NOMO-1 treated with dmso at 0.1 percent for 144 hours (cell line): ENCODE results near the gene MARCHF11.
A peak's percentile ranks its signal among the peaks of the same experiment; 100 is the strongest.

Experiments used
- DNase-seq: peaks from one replicate; lab custom pipeline; 2025; ENCODE audit not compliant: unreplicated experiment; lab: John Stamatoyannopoulos, UW

The MARCHF11 gene, protein sequence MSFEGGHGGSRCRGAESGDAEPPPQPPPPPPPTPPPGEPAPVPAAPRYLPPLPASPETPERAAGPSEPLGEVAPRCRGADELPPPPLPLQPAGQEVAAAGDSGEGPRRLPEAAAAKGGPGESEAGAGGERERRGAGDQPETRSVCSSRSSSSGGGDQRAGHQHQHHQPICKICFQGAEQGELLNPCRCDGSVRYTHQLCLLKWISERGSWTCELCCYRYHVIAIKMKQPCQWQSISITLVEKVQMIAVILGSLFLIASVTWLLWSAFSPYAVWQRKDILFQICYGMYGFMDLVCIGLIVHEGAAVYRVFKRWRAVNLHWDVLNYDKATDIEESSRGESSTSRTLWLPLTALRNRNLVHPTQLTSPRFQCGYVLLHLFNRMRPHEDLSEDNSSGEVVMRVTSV

DNA sequence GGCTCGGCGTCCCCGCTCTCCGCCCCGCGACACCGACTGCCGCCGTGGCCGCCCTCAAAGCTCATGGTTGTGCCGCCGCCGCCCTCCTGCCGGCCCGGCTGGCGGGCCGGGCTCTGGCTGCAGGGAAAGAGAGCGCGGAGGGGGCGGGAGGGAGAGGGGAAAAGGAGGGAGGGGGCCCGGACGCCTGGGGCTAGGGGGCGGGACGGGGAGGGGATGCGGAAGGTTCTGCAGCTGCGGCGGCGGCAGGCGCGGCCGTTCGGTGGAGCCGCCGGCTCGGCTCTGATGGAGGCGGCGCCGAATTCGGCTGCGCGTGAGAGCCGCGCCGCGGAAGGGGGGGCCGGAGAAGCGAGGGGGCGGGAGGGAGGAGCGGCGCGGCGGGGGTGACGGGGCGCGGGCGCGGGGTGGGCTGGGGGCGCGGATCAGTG is at the start of gene MARCHF11:
MARCHF11 (minus strand) TSS at position 281 of the 425 bp plus-strand sequence; CDS start at position 65, 216 bp downstream.
- DNase-seq, result no peak

DNA sequence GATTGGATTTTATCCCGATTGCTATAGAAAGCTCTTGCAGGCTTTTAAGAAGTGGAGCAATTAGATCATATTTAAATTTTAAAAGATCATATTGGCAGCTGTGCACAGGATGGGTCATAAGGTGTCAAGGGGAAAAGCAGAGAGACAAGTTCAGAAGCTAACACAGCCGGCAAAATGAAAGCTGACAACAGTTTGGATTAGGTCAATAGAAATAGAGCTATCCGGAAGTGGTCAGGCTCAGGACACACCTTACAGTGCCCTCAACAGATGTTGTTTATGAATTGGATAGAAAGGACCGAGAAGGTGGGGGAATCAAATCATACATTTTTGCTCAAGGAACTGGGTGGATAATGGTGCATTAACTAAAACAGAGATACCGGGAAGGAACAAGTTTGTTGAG is 46.3 kb upstream of the MARCHF11 start:
- no peak for DNase-seq

DNA sequence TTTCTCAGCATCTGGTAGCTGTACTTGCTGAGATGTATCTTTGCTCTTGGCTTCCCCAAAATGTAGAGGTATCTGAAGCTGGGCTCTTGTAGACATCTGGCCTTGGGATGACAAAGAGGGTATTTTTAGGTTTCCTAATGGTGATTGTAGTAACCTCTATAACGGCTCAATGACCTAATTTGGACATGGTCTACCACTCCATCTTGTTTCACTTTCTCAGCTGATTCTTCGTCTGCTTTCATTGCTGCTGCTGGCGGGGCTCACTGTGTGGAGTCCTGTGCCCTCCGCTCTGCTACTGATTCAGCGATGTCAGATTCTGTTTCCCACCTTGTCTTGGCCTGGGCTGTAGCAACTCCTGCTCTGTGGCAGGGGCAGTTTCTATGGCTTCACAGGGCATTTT is 12.7 kb upstream of the MARCHF11 start:
- no peak for DNase-seq

DNA sequence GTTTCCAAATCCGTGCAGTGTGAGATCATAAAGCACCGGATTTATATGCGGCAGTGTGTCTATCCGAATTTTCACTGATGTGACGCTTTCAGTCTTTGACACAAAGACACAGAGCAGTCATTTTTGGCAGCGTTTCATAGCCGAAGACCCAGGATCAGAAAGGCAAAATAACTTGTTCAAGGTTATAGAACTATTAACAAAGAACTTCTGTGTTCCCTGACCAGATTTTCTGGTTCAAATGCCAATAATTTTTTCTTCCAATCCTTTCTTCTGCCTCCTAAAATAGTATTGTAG is 1.1 kb upstream of the MARCHF11 start:
- no peak for DNase-seq

DNA sequence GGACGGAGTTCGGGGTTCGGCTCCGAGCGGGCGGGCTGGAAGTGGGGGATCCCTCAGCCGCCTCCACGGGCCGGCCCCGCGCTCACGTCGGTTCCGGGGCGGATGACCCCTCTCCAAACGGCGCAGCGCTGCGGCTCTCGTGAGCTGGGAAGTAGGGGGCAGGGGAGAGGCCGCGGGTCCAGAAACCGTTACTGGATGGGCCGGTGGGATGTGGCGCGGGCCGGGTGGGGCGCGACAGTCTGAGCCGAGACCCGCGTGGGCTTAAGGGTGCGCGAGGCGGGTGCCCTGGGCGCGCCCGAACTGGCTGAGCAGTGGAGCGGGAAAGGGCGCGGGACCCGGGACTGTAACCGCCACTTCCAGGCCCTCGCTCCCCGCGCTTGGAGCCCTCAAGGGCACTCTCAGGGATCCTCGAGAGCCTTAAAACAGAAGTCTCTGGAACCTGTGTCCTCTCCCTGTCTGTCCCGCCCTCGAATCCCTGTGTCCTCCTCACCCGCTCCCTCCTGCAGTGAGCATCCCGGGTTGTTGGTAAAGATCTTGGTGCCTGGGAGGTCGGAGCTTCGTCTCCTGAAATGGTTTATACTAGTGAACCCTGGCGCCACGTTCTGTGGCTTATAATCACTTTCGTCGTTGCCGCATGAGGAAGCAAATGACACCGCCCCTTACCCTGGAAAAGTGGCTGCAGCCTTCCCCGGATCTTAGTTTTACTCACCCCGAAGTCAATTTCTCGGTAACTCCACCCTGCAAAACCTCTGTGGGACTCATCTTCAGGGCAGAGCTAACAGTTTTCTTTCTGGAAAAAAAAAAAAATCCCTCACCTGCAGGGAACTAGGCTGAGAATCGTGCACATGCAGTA is 571 bp upstream of the MARCHF11 start:
- no peak for DNase-seq

DNA sequence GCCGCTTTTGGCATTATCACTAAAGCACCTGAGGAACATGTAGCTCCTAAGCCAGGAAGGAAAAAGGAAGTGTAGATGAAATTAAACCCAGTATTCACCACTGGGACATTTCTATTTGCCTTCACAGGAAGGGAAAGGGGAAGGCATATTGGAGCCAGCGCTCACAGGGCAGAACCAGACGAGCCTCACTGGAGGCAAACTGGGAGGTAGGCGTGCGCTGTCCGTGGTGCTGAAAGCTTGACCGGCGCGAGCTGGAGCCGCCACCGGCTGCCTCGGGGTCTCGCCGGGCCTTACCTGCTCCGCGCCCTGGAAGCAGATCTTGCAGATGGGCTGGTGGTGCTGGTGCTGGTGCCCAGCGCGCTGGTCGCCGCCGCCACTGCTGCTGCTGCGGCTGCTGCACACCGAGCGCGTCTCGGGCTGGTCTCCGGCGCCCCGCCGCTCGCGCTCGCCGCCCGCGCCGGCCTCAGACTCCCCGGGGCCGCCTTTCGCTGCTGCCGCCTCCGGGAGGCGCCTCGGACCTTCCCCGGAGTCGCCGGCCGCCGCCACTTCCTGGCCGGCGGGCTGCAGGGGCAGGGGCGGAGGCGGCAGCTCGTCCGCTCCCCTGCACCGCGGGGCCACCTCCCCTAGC is 732 bp downstream of the MARCHF11 start:
- DNase-seq, result no peak

DNA sequence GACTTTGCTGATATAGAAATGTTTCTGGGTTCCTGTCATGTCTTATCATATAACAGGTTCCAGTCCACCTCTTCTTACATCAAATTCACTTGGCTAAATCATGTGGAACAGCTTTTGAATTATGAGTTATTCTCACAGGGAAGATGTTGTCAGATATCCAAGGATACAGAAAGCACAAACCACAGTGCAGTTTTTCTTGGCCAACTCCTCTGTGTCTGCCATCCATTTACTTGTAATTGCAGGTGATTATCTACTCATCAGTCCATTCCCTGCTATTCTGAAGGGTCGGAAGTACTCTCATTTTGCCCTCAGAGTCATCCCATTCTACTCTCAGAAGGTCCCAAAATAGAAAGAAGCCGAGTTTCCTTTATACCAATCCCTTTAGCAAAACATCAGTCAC is 10.0 kb downstream of the MARCHF11 start:
- no peak for DNase-seq

DNA sequence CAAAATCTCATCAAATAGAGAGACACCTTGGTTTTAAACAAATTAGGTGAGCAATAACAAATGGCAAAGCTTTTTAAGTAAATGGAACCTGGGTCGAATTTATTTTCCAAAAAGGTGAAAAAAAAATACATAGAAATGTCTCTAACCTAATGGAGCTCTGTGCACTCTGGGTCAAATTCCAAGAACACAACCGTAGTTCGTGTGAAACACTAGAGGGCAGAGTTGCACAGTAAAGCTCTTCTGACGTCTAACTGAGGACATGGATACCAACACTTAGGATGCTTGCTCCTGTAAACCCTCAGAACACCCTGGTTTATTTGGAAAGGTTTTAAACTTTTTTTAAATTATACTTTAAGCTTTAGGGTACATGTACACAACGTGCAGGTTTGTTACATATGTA is 18.9 kb downstream of the MARCHF11 start:
- peak; percentile 38 for DNase-seq

DNA sequence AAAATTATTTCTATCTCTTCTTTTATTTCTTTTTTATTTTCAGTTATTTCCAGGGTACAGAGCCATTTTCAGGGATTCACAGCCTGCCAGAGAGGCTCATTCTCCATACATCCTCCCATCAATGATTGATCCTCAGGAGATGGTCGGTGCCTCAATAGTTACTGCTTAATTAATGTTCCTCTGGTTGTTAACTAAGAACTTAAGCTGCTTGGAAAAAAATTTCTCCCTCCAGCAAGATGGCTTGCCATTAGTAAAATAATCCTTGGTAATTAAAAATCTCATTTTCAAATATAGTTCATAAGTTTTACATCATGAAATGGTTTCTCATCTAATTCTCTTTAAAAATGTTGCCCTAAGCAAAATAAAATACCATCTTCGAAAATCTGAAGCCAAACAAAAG is 20.0 kb downstream of the MARCHF11 start:
- DNase-seq, result no peak

DNA sequence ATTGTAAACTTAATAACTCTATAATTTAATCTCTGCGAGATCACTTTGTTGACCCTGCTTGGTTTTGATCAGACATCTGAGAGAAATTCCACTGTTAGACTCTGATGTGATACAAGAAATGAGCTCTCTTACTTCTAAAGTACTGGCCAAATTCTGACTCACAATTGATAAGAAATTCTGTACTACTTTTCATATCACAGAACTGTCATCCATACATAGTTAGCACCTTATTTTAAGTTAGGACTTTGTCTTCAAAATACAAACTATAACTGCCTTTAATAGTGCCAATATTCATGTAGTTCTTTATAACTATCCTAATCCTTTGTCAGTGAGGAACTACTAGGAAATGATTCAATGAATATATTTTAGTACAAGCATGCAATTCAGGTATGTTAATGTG is 23.4 kb downstream of the MARCHF11 start:
- no peak for DNase-seq

DNA sequence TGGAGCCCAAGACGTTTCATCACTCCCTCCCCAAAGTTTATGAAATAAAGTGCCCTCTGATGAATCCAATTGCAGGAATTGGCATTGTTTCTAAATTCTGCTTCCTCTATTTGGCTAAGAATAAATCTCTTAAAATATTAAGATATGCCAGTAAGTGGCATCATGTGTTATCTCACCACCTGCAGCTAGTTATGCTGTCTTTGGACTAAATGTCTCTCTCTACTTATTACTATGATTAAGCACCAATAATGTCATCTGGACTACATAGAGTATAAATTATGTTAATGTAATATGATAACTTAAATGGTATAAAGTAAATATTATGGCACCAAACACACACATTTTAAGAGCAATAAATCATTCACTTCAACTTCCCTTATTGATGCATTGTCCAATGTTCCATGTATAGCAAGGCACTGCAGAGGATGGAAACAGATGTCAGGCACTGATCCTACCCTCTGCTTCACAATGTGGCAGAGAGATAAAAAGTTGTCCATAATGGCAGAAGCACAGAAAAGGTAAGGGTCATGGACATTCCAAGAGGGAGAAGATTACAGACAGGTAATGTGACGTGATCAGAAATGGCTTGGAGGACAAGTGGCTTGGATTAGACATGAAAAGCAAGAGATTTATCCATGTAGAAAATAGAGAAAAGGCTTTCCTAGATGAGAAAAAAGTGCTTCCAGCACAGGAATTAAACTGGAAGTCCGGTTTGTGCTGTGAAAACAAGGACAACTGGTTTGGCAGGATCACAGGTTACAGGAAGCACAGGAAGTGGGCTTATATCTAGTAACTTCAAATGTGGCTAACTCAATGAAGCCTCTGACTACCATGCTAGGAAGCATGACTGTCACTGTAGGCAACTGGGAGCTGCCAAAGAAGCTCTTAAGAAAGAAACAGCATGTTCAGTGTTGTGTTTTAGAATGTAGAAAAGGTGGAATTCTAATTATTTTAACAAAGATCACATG is 26.7 kb downstream of the MARCHF11 start:
- no peak for DNase-seq

DNA sequence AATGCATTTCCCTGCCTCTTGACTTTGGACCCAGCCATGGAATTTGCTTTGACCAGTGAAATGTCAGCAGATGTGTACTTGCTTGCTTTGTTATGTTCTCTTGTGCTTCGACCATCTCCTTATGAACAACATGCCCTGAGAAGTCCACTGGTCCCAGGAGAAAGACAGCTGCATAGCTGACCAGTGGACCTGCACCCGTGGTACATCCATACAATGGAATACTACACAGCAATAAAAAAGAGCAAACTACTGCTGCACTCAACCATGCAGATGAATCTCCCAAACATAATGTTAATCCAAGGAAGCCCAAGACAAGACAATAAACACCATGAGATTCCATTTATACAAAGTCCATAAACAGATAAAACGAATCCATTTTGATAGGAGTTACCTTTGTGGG is 30.0 kb downstream of the MARCHF11 start:
- no peak for DNase-seq

DNA sequence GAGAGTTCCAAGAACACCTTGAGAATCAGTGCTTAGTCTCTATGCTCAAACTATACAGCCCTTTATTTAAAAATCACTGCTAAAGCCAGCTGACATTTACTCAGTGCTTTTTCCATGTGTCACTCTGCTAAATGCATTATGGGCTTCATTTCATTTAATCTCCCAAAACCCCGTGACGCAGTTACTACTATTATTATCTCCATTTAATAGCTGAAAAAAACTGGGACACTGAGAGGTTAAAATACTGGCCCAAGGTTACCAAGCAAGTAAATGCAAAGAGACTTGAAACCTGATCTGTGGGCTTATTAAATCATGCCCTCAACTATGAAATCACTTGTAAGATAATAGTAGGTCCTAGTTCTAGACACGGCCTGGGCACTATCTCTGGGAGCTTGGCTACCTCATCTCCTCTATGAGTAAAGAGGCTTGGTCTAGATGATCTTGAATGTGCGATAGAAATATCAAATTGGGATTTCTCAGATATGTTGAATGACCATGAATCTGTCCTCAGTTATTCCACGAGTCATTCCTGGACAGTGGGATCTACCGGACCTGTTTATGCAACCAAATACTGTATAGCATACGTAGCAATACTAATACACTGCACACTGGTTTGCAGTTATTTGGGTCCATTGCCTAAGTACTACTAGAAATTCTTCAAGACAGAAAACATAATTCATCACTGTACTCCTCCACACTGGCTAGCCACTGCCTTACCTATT is 32.3 kb downstream of the MARCHF11 start:
- DNase-seq, result no peak

DNA sequence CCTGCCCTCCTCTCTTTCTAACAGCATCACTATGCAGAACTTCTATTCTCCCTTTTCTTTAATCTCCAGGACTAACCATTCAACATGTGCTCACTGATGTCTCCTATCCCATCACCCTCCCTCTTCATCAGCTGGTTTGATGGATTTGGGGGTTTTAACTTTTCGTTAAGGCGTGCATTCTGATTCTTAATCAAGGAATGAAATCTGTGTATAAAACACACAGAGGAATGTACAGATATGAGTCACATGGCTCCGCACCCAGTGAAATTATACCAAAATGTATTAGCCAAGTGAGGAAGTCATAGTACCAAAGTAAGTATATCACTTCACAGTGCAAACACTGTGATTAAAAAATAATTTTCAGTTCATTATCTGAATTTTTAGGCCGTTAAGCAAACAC is 35.2 kb downstream of the MARCHF11 start:
- no peak for DNase-seq

DNA sequence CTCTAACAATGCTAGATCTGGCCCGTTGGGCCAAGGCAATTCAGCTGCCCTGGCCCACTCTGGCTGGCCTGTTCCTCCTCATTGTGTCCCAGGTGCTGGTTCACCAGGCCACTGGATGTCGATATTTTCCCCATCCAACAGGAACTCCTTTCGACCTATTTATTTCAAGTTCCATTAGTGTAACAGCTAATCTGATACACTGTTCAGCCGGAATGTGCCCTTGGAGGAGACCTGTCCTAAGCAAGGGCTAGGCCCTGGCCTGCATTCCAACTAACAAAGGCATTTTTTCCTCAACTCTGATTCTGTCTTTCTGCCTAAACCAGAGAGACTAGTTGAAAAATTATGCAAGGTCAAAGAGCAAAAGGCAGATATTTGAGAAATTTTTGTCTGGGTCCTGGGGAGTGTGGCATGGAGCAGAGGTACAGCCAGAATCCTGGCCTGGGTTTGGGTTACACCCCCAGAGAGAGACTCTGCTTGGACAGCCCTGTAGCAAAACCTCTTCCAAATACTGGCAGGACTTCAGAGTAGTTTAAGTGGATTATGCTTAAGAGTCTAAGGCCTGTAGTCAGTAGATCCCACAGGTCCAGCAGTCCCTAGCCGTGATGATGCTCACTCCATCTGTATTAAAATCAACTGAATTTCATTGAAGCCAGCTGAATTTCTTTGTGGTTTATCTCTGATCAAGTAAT is 36.1 kb downstream of the MARCHF11 start:
- DNase-seq, result no peak

DNA sequence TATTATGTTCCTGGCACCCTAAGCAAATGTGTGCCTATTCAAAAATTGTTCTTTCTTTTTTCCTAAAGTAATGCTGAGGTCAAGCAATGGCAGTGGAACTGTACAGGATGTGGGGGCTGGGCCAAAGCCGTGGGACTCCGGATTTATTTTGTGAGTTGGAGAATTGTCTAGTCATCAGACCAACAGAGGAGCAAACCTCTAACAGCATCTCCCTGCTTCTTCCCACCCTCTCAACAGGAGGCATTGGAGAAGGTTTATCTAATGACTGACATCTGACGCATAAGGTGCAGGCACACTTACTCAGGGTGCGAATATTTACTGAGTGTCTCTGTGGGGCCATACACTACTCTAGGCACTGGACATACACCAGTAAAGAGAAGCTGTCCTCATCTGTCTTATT is 38.6 kb downstream of the MARCHF11 start:
- no peak for DNase-seq

DNA sequence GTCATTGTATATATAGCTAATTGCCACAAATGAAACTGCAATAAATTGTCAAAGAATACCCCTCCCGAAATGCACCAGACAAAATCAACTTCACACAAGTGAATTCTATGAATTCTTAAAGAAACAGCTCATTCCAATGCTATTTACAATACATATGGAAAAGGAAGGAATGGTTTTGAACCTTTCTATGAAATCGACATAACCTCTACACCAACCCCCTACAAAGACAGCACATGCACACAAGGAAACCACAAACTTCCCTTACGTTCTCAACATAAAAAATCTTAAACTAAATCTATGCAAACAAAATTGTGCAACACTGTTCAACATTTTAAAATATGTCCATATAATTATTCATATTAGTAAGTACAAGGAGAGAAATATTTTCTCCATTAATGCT is 39.2 kb downstream of the MARCHF11 start:
- DNase-seq, result no peak

DNA sequence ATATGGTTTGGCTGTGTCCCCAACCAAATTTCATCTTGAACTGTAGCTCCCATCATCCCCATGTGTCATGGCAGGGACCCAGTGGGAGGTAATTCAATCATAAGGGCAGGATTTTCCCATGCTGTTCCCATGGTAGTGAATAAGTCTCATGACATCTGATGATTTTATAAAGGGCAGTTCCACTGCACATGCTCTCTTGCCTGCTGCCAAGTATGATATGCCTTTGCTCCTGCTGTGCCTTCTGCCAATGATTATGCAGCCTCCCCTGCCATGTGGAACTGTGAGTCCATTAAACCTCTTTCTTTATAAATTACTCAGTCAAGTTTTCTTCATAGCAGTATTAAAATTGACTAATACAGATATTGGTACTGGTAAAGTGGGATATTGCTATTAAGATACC is 42.4 kb downstream of the MARCHF11 start:
- no peak for DNase-seq

DNA sequence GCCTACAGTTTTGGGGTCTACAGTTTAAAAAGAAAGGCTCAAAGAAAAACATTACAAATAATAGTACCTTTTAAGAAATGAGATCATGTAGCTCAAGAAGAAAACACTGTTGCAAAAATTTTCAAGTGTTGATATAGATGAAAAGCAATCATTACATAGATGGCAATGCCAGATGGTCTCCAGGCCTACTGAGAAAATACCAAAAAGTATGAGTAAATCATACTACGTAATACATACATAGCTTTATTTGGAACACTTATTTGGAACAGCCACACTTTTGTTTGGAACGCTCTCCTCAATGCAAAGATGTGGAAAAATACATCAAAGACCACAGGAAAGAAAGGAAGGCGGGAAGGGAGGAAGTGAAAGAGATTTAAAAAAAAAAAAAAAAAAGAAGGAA is 44.1 kb downstream of the MARCHF11 start:
- DNase-seq, result no peak

DNA sequence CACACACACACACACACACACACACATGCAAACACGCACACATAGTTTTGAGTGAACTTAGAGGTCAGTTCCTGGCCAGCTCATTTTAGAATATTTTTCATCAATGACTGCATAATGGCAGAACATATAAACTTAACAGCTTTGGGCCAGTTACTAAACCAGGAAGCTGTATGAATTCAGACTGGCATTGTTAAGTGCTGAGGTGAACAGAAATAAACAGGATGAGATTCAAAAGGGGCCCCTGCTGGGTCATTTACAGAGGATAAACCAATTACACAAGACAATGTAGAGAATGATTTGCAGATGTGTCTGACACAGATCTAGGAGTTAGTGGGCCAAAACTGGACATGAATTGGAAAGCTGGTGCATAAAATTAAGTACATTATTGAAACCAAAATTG is 44.6 kb downstream of the MARCHF11 start:
- DNase-seq, result no peak
